Activated CD8-positive, alpha-beta memory T cell treated with anti-CD3 and anti-CD28 coated beads for 48 hours (primary cell): Measurements from ENCODE around the gene STK33.
A peak's percentile ranks its signal among the peaks of the same experiment; 100 is the strongest.

Experiments
- DNase-seq, 3 experiments: peaks; one replicate each; pipeline ENCODE4 v3.0.0-alpha.2; 2020; ENCODE audit warnings: low read depth in 2 of 3, low spot score in 2 of 3

Gene STK33

GRCh38 chr11:8593935-8594909, at the start of gene STK33:
STK33 (minus strand) TSS chr11:8594228; CDS start chr11:8474905, 119,323 bp downstream.
- DNase-seq = peak; percentile 21 to 40 (median 36)

DNA sequence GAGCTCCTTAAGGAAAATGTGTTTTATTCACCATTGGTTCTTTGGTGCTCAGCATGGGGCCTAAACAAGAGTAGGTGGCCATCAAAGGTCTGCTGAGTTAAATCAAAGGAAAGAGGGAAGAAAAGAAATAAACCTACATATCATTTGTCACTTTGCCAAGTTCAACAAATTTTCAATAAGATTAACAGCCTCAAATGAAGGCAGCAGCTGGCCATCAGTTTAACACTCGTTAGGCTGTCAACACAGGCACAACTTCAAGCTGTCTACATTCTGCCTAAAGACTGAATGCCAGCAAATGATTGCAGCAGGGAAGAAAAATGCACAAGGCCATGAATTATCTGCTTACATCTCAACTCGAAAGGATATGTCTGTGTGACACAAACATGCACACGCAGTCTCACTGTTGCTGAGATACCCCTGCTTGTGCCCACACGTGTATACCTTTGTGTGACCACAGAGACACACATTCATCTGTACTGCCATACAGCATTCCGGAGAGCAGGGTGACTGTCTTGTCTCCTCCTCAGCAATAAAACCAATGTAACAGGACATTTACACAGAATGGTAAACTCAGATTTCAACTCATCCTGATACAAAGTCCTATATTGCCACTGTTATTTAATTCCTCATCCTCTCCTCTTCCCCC, 48.3 kb upstream of the STK33 start:
- no peak for DNase-seq

DNA sequence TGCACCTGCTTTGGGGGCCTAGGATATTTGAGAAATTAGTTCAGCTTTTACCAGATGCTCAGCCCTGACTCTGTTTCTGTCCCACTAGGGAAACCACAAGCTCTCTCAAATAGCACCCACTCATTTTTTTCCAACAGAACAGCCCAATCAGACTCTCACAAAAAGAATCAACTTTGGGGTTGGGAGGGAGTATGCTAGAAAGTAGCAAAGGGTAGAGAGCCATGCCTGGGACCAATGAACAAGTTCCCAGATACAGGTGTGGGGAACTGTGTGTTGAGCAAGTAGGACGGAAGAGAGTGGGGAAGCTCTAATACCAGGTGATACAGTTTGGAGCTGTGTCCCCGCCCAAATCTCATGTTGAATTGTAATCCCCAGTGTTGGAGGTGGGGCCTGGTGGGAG, 47.3 kb upstream of the STK33 start:
- DNase-seq = no peak

DNA sequence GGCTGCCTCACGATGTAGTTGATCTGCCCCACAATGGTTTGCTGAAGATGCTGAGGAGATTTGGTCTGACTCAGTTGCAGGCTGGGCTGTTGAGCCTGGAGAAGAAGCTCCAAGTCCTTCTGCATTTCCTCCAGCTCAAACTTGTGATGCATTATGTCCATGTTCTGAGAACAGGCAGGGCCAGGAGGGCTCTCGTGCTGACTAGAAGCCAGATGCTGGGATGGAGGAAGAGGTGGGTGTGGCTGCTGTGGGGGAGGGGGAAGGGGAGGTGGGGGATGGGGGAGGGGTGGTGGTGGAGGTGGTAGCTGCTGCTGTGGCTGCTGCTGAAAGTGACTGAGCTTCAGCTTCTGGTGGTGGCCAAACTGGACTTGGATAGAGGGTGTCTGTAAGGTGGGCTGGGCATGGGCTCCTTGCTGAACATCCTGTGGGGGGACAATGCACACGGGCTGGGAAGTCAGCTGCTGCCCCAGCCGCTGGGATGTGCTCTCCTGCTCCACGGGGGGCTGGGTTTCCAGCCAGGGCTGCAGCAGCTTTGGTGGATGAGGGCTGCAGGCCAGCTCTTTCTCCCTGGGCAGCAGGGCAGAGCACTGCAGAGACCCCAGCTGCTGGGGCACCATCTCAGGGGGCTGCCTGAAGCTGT, 46.4 kb upstream of the STK33 start:
- DNase-seq = no peak

GRCh38 chr11:8639655-8640054, 45.6 kb upstream of the STK33 start:
- no peak for DNase-seq

- no peak for DNase-seq
These were observed 44.3 kb upstream of the STK33 start for GRCh38 chr11:8638300-8638699.

- DNase-seq = no peak
These were observed 42.1 kb upstream of the STK33 start for GRCh38 chr11:8636127-8636526.

DNA sequence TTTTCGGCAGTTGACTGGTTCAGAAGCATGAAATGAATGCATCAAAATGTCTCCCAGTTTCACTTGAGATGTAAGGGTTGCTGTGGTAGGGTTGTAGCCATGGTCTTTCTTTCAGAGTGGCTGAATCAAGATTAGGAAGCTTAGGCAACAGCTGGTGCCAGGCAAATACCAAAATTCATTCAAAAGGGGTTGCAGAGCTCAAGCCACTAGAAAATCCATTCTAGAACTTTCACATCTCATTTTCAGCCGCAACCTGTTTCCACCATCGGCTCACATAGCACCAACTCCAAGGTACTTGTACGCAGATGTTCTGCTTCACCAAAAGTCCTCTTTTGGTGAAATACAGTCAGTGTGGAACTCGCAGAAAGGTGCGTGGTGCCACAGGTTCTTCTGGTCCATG, 40.5 kb upstream of the STK33 start:
- no peak for DNase-seq

GRCh38 chr11:8631395-8632118, 37.5 kb upstream of the STK33 start:
- no peak for DNase-seq

DNA sequence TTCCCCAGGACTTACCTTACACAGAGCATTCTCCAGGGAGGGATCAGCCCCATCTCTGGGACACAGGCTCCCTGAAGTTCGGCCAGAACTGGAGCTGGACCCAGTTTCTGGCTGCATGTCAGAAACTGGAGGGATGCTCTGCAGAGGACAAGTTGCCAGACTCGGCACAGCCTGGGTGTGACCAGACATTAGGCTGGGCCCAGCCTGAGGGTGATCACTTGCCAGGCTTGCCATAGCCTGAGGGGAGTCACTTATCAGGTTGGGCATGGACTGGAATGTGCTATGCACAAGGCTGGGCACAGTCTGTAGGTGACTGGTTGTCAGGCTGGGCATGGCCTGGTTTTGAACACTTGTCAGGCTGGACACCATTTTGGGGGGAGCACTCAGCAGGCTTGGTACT, 30.7 kb upstream of the STK33 start:
- no peak for DNase-seq

DNA sequence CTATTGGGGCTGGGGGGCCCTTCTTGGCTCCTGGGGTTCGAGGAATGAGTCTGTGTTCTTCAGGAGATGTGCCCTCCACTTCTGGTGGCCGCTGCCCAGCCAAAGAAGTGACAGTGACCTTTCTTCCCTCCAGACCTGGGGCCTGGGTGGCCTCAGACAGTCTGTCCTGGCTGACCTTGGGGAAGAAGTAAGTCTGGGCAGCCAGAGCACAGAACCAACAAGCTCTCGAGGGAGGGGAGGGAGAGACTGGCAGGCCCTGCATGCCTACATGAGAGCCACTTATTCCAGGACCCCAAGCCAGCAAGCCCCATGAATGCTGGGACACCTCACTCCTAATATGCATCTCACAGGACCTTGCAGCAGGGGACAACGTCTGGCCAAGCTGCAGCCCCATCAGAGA, 27.1 kb upstream of the STK33 start:
- DNase-seq = no peak

GRCh38 chr11:8617063-8617462, 23.0 kb upstream of the STK33 start:
- DNase-seq = no peak

DNA sequence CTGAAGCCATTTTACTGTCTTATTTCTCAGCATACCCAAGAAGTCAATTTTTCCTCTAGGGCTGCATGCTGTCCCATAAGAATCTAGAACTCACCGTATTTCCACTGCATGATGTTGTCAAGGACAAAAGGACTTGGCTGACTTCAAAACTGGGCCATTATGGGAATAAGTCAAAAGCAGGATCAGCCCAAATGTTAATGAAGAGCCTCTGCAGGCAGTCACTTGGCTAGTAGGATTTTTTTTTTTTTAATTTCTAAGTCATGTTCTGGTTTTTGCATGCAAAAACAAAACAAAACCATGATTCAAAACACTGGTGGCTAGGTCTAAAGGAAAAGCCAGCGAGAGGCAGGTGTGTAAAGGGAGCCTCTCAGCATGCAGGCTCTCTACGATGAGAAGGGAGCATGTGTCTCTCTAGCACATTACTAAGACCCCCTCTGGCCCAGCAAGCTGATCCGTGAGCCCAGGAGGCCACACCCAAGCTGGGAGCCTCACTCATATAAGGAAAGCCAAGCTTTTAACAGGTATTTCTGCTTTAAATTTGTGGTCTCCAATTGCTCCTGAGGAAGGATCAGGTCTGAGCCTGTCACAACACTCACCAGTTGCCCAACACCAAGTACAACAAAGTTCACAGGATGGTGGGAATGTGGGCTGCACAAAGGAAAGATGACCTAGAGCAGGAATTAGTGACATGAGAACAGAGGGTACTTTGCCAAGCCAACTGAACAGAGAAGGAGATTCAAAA, 21.4 kb upstream of the STK33 start:
- no peak for DNase-seq

DNA sequence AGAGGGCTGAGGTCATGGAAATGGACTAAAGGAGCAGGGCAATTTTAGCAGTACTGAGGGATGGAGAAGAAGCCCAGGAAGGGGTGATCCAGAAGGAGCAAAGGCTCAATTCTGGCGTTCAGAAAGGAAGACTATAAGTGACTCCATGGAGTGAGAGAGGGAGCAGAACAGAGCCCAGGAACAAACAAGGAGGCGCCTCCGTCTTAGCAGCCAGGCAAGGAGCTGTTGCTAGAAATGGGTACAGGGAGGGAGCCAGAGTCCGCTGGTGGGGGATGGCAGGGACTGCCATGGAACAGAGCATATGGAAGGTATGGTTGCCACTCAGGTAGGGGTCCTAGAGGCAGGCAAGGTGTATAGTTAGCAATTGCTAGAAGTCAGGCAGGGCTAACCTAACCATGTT, 20.5 kb upstream of the STK33 start:
- DNase-seq = no peak

- DNase-seq = no peak
These were observed 19.0 kb upstream of the STK33 start for GRCh38 chr11:8613036-8613435.

- DNase-seq = no peak
These were observed 18.5 kb upstream of the STK33 start for GRCh38 chr11:8612522-8612921.

- DNase-seq = no peak
These were observed 16.6 kb upstream of the STK33 start for GRCh38 chr11:8610532-8611116.

- no peak for DNase-seq
These were observed 14.6 kb upstream of the STK33 start for GRCh38 chr11:8608652-8609051.

DNA sequence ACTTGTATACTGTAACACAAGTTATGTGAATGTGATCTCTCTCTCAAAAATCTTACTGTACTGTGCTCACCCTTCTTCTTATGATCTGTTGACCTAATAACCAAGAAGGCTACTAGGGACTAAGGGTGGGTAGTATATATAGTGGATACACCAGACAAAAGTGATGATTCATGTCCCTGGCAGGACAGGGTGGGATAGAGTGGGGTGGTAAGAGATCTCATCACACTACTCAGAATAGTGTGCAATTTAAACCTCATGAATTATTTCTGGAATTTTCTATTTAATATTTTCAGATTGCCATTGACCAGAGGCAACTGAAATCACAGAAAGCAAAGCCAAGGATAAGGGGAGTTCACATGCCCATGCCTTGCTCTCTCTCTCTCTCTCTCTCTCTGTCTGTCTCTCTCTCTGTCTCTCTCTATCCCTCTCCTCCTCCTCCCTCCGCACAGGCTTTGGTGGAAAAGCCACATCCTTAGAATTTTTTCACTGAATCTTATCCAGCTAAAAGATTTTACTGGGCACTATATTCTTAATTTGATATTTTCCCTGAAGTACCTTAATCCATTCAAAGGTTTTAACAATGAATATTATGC, 12.0 kb upstream of the STK33 start:
- DNase-seq = no peak
